Ishikawa (cell line): ENCODE results near the gene SDR42E1.

ENCODE experiments used
- CEBPB ChIP-seq: IDR thresholded peaks from 2 replicates; pipeline ENCODE4 v1.6.1; 2012
- CREB1 ChIP-seq: IDR thresholded peaks from 2 replicates; pipeline ENCODE4 v1.6.1; 2012; ENCODE audit warnings: low read depth
- EGR1 ChIP-seq: IDR thresholded peaks from 2 replicates; pipeline ENCODE4 v1.6.1; 2012
- EP300 ChIP-seq: IDR thresholded peaks from 2 replicates; pipeline ENCODE4 v1.6.1; 2012; ENCODE audit warnings: borderline replicate concordance
- FOXM1 ChIP-seq: IDR thresholded peaks from 2 replicates; pipeline ENCODE4 v1.6.1; 2012; ENCODE audit warnings: low read depth, borderline replicate concordance
- NFIC ChIP-seq: IDR thresholded peaks from 2 replicates; pipeline ENCODE4 v1.6.1; 2012
- RAD21 ChIP-seq: IDR thresholded peaks from 2 replicates; pipeline ENCODE4 v1.6.1; 2012; ENCODE audit warnings: low read depth
- TAF1 ChIP-seq: IDR thresholded peaks from 2 replicates; pipeline ENCODE4 v1.6.1; 2012; ENCODE audit warnings: low read depth, mild to moderate bottlenecking
- TCF12 ChIP-seq: IDR thresholded peaks from 2 replicates; pipeline ENCODE4 v1.6.1; 2012; ENCODE audit warnings: low read depth
- TEAD4 ChIP-seq: IDR thresholded peaks from 2 replicates; pipeline ENCODE4 v1.6.1; 2012
- YY1 ChIP-seq: IDR thresholded peaks from 2 replicates; pipeline ENCODE4 v1.6.1; 2012; ENCODE audit warnings: low read depth
- ZBTB7A ChIP-seq: IDR thresholded peaks from 2 replicates; pipeline ENCODE4 v1.6.1; 2012; ENCODE audit warnings: low read depth
- TF ChIP-seq, protein P1 (sequence below): IDR thresholded peaks from 2 replicates; pipeline ENCODE4 v1.6.1; 2012
- TF ChIP-seq, protein P2 (sequence below): IDR thresholded peaks from 2 replicates; pipeline ENCODE4 v1.6.1; 2012; ENCODE audit warnings: low read depth, mild to moderate bottlenecking
- TF ChIP-seq, protein P3 (sequence below): IDR thresholded peaks from 2 replicates; pipeline ENCODE4 v1.6.1; 2012

Gene SDR42E1

DNA sequence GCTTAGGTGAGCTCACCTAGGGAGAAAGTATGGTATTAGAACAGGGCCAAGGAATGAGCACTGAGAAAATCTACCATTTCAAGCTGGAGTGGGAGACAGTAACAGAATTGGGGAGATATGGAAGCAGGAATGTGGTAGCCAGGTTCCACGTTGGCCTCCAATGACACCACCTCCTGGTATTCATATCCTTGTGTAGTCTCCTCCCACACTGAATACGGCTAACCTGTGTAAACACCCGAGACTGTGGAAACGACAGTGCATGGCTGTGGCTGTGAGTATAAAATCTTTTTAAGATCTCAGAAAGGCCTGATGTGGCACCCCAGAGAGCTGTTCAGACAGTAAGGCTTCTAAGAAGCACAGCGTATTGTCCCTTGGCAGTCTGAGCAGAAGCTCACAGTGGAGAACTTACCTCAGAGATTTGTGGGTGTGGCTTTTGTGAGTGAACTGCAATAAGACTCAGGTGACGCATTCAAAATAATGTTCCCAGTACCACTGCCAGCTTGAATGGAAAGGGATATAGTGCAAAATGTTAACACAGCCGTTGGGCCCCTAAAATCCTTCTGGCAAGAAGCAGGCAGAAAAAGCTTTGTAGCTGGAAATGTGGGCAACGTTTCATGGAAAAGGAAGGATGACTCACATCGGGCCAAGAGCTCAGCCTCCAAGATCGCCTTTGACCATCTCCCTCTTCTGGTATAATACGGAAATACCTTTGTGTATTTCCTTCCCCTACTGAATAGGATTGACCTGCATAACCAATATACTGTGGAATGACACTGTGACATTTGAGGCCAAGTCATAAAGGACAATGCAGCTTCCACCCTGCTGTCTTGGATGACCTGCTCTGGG is 14.4 kb downstream of the SDR42E1 start:
- TF ChIP-seq, protein P1, sequence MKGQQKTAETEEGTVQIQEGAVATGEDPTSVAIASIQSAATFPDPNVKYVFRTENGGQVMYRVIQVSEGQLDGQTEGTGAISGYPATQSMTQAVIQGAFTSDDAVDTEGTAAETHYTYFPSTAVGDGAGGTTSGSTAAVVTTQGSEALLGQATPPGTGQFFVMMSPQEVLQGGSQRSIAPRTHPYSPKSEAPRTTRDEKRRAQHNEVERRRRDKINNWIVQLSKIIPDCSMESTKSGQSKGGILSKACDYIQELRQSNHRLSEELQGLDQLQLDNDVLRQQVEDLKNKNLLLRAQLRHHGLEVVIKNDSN: no peak
- TF ChIP-seq, protein P2, sequence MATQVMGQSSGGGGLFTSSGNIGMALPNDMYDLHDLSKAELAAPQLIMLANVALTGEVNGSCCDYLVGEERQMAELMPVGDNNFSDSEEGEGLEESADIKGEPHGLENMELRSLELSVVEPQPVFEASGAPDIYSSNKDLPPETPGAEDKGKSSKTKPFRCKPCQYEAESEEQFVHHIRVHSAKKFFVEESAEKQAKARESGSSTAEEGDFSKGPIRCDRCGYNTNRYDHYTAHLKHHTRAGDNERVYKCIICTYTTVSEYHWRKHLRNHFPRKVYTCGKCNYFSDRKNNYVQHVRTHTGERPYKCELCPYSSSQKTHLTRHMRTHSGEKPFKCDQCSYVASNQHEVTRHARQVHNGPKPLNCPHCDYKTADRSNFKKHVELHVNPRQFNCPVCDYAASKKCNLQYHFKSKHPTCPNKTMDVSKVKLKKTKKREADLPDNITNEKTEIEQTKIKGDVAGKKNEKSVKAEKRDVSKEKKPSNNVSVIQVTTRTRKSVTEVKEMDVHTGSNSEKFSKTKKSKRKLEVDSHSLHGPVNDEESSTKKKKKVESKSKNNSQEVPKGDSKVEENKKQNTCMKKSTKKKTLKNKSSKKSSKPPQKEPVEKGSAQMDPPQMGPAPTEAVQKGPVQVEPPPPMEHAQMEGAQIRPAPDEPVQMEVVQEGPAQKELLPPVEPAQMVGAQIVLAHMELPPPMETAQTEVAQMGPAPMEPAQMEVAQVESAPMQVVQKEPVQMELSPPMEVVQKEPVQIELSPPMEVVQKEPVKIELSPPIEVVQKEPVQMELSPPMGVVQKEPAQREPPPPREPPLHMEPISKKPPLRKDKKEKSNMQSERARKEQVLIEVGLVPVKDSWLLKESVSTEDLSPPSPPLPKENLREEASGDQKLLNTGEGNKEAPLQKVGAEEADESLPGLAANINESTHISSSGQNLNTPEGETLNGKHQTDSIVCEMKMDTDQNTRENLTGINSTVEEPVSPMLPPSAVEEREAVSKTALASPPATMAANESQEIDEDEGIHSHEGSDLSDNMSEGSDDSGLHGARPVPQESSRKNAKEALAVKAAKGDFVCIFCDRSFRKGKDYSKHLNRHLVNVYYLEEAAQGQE: no peak
- TF ChIP-seq, protein P3, sequence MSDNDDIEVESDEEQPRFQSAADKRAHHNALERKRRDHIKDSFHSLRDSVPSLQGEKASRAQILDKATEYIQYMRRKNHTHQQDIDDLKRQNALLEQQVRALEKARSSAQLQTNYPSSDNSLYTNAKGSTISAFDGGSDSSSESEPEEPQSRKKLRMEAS: no peak
- TF ChIP-seq CEBPB (no peak), EGR1 (no peak), NFIC (no peak)

DNA sequence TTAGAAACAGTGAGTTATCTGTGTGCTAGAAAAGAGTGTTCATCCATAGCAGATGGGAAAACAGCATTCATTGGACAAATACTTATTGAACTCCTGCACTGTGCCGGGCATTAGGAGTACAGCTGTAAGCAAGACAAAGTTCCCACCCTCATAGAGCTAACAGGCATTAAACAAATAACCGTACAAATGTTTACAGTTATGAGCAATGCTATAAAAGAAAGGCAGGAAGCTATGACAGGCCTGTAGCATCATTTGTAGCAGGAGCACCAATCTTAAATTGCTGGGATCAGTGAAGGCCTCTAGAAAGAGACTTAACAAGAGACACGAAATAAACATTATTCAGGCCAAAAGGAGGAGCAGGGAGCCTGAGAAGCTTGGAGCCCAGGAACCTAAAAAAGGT is 15.6 kb downstream of the SDR42E1 start:
- TF ChIP-seq, protein P2: no peak
- TF ChIP-seq YY1 (no peak), CEBPB (no peak), EGR1 (no peak), EP300 (no peak), TAF1 (no peak), ZBTB7A (no peak), RAD21 (no peak), NFIC (no peak), TCF12 (no peak), TEAD4 (no peak), FOXM1 (no peak), CREB1 (no peak)
- TF ChIP-seq, protein P1: no peak
- TF ChIP-seq, protein P3: no peak

DNA sequence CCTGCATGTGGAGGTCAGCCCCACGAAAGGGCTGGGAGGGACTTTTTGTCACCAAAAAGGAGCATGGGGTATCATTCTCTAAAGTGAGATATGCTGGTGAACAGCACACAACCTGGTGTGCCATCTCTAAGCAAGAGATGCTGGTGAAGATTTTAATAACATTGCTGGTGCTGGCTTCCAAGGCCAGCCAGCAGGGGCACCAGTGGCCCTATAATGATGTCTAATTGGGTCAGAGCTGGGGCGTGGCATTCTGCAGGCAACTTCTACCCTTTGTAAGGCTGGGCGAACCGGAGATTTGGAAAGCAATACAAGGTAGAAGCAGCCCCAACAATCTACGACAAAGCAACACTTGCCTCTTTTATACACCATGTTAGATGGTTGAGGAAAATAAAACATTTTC is 16.8 kb downstream of the SDR42E1 start:
- TF ChIP-seq TEAD4 (no peak), RAD21 (peak; percentile 34), TAF1 (no peak), NFIC (no peak)
- TF ChIP-seq, protein P2: no peak

DNA sequence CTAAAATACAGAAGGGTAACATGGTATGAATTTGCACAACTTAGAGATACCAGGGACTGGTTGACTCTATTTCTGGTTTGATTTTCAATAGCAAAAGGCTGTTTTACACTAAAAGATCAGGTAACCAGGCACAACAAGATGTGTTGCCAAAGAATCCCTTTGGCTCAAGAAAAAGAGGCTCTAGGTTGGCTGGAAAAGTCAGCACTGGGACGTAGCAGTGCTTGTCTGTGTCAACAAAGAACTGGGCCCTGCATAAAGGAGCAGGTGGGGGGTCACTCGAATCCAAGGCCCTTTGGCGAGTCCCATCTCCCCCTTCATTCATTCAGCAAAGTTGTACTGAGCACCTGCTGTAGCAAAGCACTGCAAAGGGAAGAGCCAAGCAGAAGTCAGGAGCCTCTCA is 18.4 kb downstream of the SDR42E1 start:
- TF ChIP-seq YY1: no peak
- TF ChIP-seq, protein P2: no peak
- no peak for TF ChIP-seq EP300
- TF ChIP-seq CEBPB: no peak
- TF ChIP-seq, protein P3: no peak
- TF ChIP-seq TEAD4: no peak
- TF ChIP-seq RAD21: no peak
- no peak for TF ChIP-seq TAF1
- TF ChIP-seq NFIC: no peak
- no peak for TF ChIP-seq ZBTB7A
- TF ChIP-seq FOXM1: no peak
- no peak for TF ChIP-seq TCF12
- TF ChIP-seq, protein P1: no peak
- no peak for TF ChIP-seq EGR1
- TF ChIP-seq CREB1: no peak
